ENCODE results near the gene DRD3. TPM values are rescaled to one million over a fixed set of nuclear protein-coding genes. Genes with fewer than 3 reads are reported as not detected.

The DRD3 gene
- not detected in 2 replicates for total RNA-seq

DNA sequence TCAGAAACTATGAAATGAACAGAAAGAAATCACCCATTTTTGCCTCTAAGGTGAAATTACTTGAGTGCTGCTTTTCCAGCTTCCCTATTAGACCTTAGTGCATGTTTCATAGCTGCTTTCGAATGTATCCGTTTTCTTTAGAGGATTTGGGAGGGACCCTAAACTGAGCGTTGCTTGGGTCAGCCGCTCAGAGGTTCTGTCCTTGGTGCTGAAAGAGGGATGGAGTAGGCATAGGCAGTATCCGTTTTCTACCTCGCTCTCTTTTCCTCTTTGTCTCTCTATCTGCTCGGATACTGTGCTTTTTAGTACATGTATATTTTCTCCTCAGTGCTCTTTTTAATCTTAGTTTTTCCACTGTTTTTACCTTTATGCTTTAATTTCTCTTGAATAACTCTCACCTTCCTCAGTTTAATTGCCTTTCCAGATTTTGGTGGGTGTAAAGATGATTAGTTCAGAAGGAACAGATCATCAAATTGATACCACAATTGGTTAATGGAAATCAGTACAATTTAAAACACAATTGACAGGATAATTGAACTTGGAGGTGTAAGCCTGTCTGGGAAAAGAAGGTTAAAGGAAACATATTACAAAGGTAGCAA is at the start of gene DRD3:
Gene DRD3 (minus strand): TSS at position 283 of the 599 bp plus-strand sequence. CDS start 7,060 bp downstream, outside the sequence.

Other genes starting within 250 kb of the DRD3 start
- 0.74 and 0.85 TPM in 2 replicates for gene ZDHHC23, start 231.0 kb downstream of the DRD3 start, total RNA-seq
- 1.8 and 2.0 TPM in 2 replicates for gene CCDC191, start 122.5 kb downstream of the DRD3 start, total RNA-seq
- gene QTRT2, start 122.3 kb downstream of the DRD3 start, total RNA-seq, result 10.8 and 11.8 TPM in 2 replicates
- gene ZNF80, start 58.5 kb upstream of the DRD3 start, total RNA-seq, result not detected in 2 replicates
- not detected in 2 replicates for gene TIGIT, start 115.0 kb upstream of the DRD3 start, total RNA-seq

Data from smooth muscle cell of bladder (primary cell).